Karpas-422 (cell line): Measurements from ENCODE around the gene TRERF1. TPM values are rescaled to one million over a fixed set of nuclear protein-coding genes. Genes with fewer than 3 reads are reported as not detected.

Experiments used
- DNase-seq: peaks from one replicate; pipeline ENCODE4 v3.0.0-alpha.2; 2015
- H2AFZ ChIP-seq: fragments of 200-600 bp; sonication (generic); 2 replicates; pipeline ENCODE4 v1.6.1; 2014; ENCODE audit warnings: antibody characterized with exemption, low read length, mixed read lengths
- H3K27ac ChIP-seq: fragments of 200-600 bp; sonication (generic); 2 replicates; pipeline ENCODE4 v1.5.1; 2014; ENCODE audit warnings: mild to moderate bottlenecking, low read length, moderate library complexity
- H3K27me3 ChIP-seq: fragments of 200-600 bp; sonication (generic); 2 replicates; pipeline ENCODE4 v1.6.1; 2014; ENCODE audit warnings: low read length, mixed read lengths
- H3K36me3 ChIP-seq: fragments of 200-600 bp; sonication (generic); 2 replicates; pipeline ENCODE4 v1.6.1; 2014; ENCODE audit warnings: low read length, mixed read lengths; ENCODE audit not compliant: insufficient read depth
- H3K4me1 ChIP-seq: fragments of 200-600 bp; sonication (generic); 2 replicates; pipeline ENCODE4 v1.6.1; 2014; ENCODE audit warnings: mild to moderate bottlenecking, low read length, mixed read lengths
- H3K4me2 ChIP-seq: fragments of 200-600 bp; sonication (generic); 2 replicates; pipeline ENCODE4 v1.6.1; 2014; ENCODE audit warnings: low read length, low read depth, mild to moderate bottlenecking; ENCODE audit not compliant: poor library complexity, severe bottlenecking
- H3K4me3 ChIP-seq: fragments of 200-600 bp; sonication (generic); 2 replicates; pipeline ENCODE4 v1.5.1; 2014; ENCODE audit warnings: mild to moderate bottlenecking, antibody characterized with exemption, low read length, mixed read lengths
- H3K79me2 ChIP-seq: fragments of 200-600 bp; sonication (generic); 2 replicates; pipeline ENCODE4 v1.6.1; 2014; ENCODE audit warnings: mild to moderate bottlenecking, low read length, mixed read lengths
- H3K9ac ChIP-seq: fragments of 200-600 bp; sonication (generic); 2 replicates; pipeline ENCODE4 v1.6.0; 2014; ENCODE audit warnings: low read length
- H3K9me2 ChIP-seq: fragments of 200-600 bp; sonication (generic), shearing (Covaris generic); replicated peaks from 2 replicates; pipeline ENCODE4 v1.6.0; 2014; ENCODE audit warnings: mild to moderate bottlenecking, low read length, moderate library complexity; ENCODE audit not compliant: insufficient read depth
- H3K9me3 ChIP-seq: fragments of 300-700, 200-600 bp; sonication (generic); 2 replicates; pipeline ENCODE4 v1.6.1; 2014; ENCODE audit warnings: low read length, mixed read lengths
- H4K20me1 ChIP-seq: fragments of 200-600 bp; sonication (generic); 2 replicates; pipeline ENCODE4 v1.6.1; 2014; ENCODE audit warnings: mild to moderate bottlenecking, antibody characterized with exemption, low read length, low read depth; ENCODE audit not compliant: insufficient read depth
- total RNA-seq: library from RNA; depleted of rRNA; stranded (reverse); fragments of >200 nt; shearing (Covaris generic); gene quantifications from 2 replicates; pipeline ENCODE4 v1.2.3, GENCODE V29; 2014; ENCODE audit warnings: low replicate concordance

Gene TRERF1
- total RNA-seq, 1 experiment from 2014 or later, result 32.7 TPM

DNA sequence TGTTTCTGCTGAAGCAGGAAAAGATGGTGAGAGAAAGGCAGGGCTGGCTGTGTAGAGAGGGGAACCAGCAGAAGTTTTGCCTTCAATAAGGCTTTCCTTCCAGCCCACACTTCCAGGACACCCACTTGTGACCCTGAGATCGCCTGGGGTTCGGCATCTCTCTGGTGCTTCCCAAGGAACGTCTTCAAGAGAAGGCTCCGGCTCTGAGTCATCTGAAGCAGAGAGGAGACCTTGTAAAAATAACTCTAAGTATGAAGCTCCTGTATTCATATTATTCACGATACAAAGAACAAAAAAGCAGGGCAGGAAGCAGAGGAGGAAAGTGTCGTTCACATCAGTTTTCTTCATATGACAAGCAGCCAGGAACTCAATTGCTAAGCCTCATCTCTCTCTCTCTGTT, 138.7 kb downstream of the TRERF1 start:
- Histone ChIP-seq H4K20me1 (no peaks in the 10 kb centered on the region), H3K36me3 (no peaks in the 10 kb centered on the region), H2AFZ (no peak overlapping the region), H3K27me3 (no peaks in the 10 kb centered on the region), H3K9me2 (no peaks in the 10 kb centered on the region), H3K9me3 (no peaks in the 10 kb centered on the region), H3K79me2 (peaks cover 85% of the 10 kb centered on the region), H3K4me1 (peaks cover 18% of the 10 kb centered on the region), H3K4me2 (no peak overlapping the region), H3K27ac (no peak overlapping the region), H3K4me3 (no peak overlapping the region), H3K9ac (no peak overlapping the region)
- no peak for DNase-seq

DNA sequence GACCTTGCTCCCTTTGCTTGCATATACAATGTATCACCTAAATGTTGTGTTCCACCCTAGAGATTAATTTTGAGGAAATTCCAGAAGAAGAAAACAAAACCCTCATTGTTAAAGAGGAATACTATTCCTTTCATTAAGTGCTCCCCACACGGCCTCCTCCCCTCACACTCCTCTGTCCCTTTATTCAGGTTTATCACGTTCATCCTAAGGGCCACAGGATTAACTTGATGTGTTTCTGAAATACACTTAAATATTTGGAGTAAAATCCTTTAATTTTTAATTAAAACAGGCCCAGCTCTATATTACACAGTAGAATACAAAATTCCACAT, 144.6 kb downstream of the TRERF1 start:
- Histone ChIP-seq H3K9ac (no peak overlapping the region), H3K9me2 (no peaks in the 10 kb centered on the region), H3K36me3 (no peaks in the 10 kb centered on the region), H2AFZ (no peak overlapping the region), H3K9me3 (no peaks in the 10 kb centered on the region), H3K27ac (no peak overlapping the region), H3K4me1 (no peaks in the 10 kb centered on the region), H3K79me2 (peaks cover 88% of the 10 kb centered on the region), H3K4me2 (no peak overlapping the region), H4K20me1 (peaks cover 7% of the 10 kb centered on the region; the same call in 1 of the 2 replicates), H3K4me3 (no peak overlapping the region), H3K27me3 (no peaks in the 10 kb centered on the region)
- no peak for DNase-seq

DNA sequence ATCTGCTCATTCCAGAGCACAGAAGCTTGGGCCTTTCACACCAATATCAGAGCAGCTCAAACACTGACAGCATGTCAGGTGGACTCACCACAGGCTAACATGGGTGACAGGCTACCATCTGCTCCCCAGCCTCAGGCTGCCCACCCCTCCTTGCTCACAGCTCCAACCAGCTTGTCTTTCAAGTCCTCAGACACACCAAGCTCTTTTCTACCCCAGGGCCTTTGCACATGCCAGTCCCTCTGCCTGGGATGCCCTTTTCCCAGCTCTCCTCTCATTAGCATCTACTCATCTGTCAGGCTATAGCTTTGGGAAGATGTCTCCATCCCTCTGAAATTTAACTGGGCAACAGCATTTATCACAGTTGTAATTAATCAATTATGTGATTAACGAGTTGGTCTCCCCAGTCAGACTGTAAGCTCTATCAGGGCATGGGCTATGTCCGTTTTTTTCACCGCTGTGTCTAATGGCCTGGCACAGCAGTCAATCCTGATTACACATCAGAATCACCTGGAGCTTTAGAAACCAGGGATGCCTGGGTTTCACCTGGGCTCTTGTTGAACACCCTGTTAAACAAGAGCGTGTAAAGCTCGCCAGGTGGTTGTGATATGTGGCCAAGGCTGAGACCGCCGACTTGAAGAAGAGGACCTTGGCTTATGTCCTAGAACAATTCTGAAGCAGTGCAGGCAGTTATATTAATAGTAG, 145.1 kb downstream of the TRERF1 start:
- Histone ChIP-seq H3K9me2 (no peaks in the 10 kb centered on the region), H3K9me3 (no peaks in the 10 kb centered on the region), H3K27ac (no peak overlapping the region), H3K4me2 (no peak overlapping the region), H3K4me1 (no peaks in the 10 kb centered on the region), H3K36me3 (no peaks in the 10 kb centered on the region), H3K9ac (no peak overlapping the region), H3K79me2 (peaks cover 90% of the 10 kb centered on the region), H3K27me3 (no peaks in the 10 kb centered on the region), H2AFZ (no peak overlapping the region), H4K20me1 (peaks cover 7% of the 10 kb centered on the region; the same call in 1 of the 2 replicates), H3K4me3 (no peak overlapping the region)
- DNase-seq, result no peak

- no peak overlapping the region for H3K9ac ChIP-seq
- peaks cover 10% of the 10 kb centered on the region; the same call in 1 of the 2 replicates for H4K20me1 ChIP-seq
- H3K27ac ChIP-seq, result no peak overlapping the region
- DNase-seq, result no peak
- H3K4me1 ChIP-seq, result no peaks in the 10 kb centered on the region
- peaks cover 13% of the 10 kb centered on the region for H3K36me3 ChIP-seq
- peaks cover 91% of the 10 kb centered on the region for H3K79me2 ChIP-seq
- no peak overlapping the region for H3K4me3 ChIP-seq
- no peaks in the 10 kb centered on the region for H3K9me2 ChIP-seq
- no peak overlapping the region for H3K4me2 ChIP-seq
- no peaks in the 10 kb centered on the region for H3K27me3 ChIP-seq
- H3K9me3 ChIP-seq, result no peaks in the 10 kb centered on the region
- no peak overlapping the region for H2AFZ ChIP-seq
These were observed 147.5 kb downstream of the TRERF1 start for GRCh38 chr6:42304053-42304712.

- Histone ChIP-seq H3K79me2 (peaks cover 92% of the 10 kb centered on the region), H3K4me3 (no peak overlapping the region), H3K4me2 (no peak overlapping the region), H3K9me3 (no peaks in the 10 kb centered on the region), H3K27ac (no peak overlapping the region), H3K4me1 (no peaks in the 10 kb centered on the region), H3K27me3 (no peaks in the 10 kb centered on the region), H3K36me3 (peaks cover 15% of the 10 kb centered on the region), H3K9me2 (no peaks in the 10 kb centered on the region), H2AFZ (no peak overlapping the region), H4K20me1 (peaks cover 10% of the 10 kb centered on the region; the same call in 1 of the 2 replicates), H3K9ac (no peak overlapping the region)
- DNase-seq, result no peak
These were observed 149.3 kb downstream of the TRERF1 start for GRCh38 chr6:42302411-42302810.

- H3K79me2 ChIP-seq, result peaks cover 92% of the 10 kb centered on the region
- H2AFZ ChIP-seq, result no peak overlapping the region
- no peak overlapping the region for H3K9ac ChIP-seq
- no peak overlapping the region for H3K4me3 ChIP-seq
- H3K9me3 ChIP-seq, result no peaks in the 10 kb centered on the region
- peaks cover 10% of the 10 kb centered on the region; the same call in 1 of the 2 replicates for H4K20me1 ChIP-seq
- no peaks in the 10 kb centered on the region for H3K27me3 ChIP-seq
- no peaks in the 10 kb centered on the region for H3K9me2 ChIP-seq
- H3K36me3 ChIP-seq, result peaks cover 19% of the 10 kb centered on the region
- no peak overlapping the region for H3K4me2 ChIP-seq
- H3K4me1 ChIP-seq, result no peaks in the 10 kb centered on the region
- no peak for DNase-seq
- no peak overlapping the region for H3K27ac ChIP-seq
These were observed 149.7 kb downstream of the TRERF1 start for GRCh38 chr6:42301986-42302385.

- peaks cover 20% of the 10 kb centered on the region for H3K36me3 ChIP-seq
- peaks cover 94% of the 10 kb centered on the region for H3K79me2 ChIP-seq
- H4K20me1 ChIP-seq, result peaks cover 10% of the 10 kb centered on the region; the same call in 1 of the 2 replicates
- H2AFZ ChIP-seq, result no peak overlapping the region
- H3K4me3 ChIP-seq, result no peak overlapping the region
- H3K4me2 ChIP-seq, result no peak overlapping the region
- no peak overlapping the region for H3K27ac ChIP-seq
- H3K9me3 ChIP-seq, result no peaks in the 10 kb centered on the region
- no peaks in the 10 kb centered on the region for H3K4me1 ChIP-seq
- H3K9ac ChIP-seq, result no peak overlapping the region
- H3K9me2 ChIP-seq, result no peaks in the 10 kb centered on the region
- H3K27me3 ChIP-seq, result no peaks in the 10 kb centered on the region
- DNase-seq, result no peak
These were observed 151.0 kb downstream of the TRERF1 start for GRCh38 chr6:42300701-42301100.

DNA sequence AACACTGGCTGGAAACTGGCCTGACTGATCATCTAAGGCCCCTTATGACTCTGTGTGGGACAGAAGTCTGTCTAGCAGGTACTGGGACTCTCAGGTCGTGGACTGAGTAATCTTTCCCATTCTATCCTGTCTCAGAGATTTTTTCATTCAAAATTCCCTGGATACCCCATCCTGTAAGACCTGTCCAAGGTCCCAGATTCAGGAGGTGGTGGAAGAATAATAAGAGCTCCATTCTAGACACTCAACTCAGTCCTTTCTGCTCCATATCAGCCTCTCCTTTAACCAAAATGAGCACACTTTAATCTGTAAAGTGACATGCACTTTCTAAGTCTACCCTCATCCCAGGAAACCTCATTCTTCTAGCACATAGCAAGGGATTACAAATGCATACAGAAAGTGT, 151.5 kb downstream of the TRERF1 start:
- H3K9me2 ChIP-seq, result no peaks in the 10 kb centered on the region
- peaks cover 10% of the 10 kb centered on the region; the same call in 1 of the 2 replicates for H4K20me1 ChIP-seq
- H2AFZ ChIP-seq, result no peak overlapping the region
- H3K4me3 ChIP-seq, result no peak overlapping the region
- no peaks in the 10 kb centered on the region for H3K27me3 ChIP-seq
- no peaks in the 10 kb centered on the region for H3K4me1 ChIP-seq
- peaks cover 94% of the 10 kb centered on the region for H3K79me2 ChIP-seq
- H3K9me3 ChIP-seq, result no peaks in the 10 kb centered on the region
- H3K36me3 ChIP-seq, result peaks cover 20% of the 10 kb centered on the region
- H3K27ac ChIP-seq, result no peak overlapping the region
- no peak overlapping the region for H3K9ac ChIP-seq
- DNase-seq, result no peak
- H3K4me2 ChIP-seq, result no peak overlapping the region
